IMR-90 (cell line): ENCODE results near the gene JKAMP. TPM values are rescaled to one million over a fixed set of nuclear protein-coding genes. Genes with fewer than 3 reads are reported as not detected.

Source experiments
- ATAC-seq: fragments of 200-7000 bp; cut with Tn5 transposase; 2 replicates; pipeline ENCODE4 v1.9.1; 2020; ENCODE audit warnings: low read depth, mild to moderate bottlenecking, moderate library complexity
- BruUV-seq: library from RNA; stranded (reverse); fragments of 400-500 nt; replicated peaks from 2 replicates; lab custom pipeline; 2021; lab: Mats Ljungman, UMichigan
- CTCF ChIA-PET: fragments of 300-600 bp; formaldehyde crosslinking; extraction: SDS; loops from one replicate; lab custom pipeline; 2021; ENCODE audit warnings: antibody characterized with exemption; lab: Yijun Ruan, JAX
- POLR2A ChIA-PET: fragments of 300-600 bp; sonication (Branson Sonifier 250); formaldehyde crosslinking; loops from one replicate; lab custom pipeline; 2022; ENCODE audit warnings: antibody characterized with exemption; ENCODE audit not compliant: unreplicated experiment; lab: Charles Lee
- DNase-seq: peaks from one replicate; pipeline ENCODE4 v3.0.0; 2013
- H2AFZ ChIP-seq: replicated peaks from 2 replicates; pipeline ENCODE3; 2013; ENCODE audit warnings: low read length, mild to moderate bottlenecking; ENCODE audit not compliant: poor library complexity
- H2AK5ac ChIP-seq: 2 replicates; pipeline ENCODE4 v1.6.1; 2013; ENCODE audit warnings: low read depth, low read length, inconsistent platforms
- H2AK9ac ChIP-seq: replicated peaks from 2 replicates; pipeline ENCODE3; 2013; ENCODE audit warnings: mild to moderate bottlenecking, low read depth, low read length, moderate library complexity; ENCODE audit not compliant: poor library complexity
- H2BK120ac ChIP-seq: 2 replicates; pipeline ENCODE4 v1.6.1; 2013; ENCODE audit warnings: low read depth, low read length, inconsistent platforms
- H2BK15ac ChIP-seq: 3 replicates; pipeline ENCODE4 v1.6.1; 2013; ENCODE audit warnings: low read depth, low read length, inconsistent platforms
- H2BK20ac ChIP-seq: 2 replicates; pipeline ENCODE4 v1.6.1; 2013; ENCODE audit warnings: low read depth, mild to moderate bottlenecking, inconsistent platforms, low read length, moderate library complexity
- H2BK5ac ChIP-seq: 2 replicates; pipeline ENCODE4 v1.6.1; 2013; ENCODE audit warnings: mild to moderate bottlenecking, low read depth, low read length, inconsistent platforms; ENCODE audit not compliant: poor library complexity, severe bottlenecking
- H3K14ac ChIP-seq: replicated peaks from 2 replicates; pipeline ENCODE4 v1.6.1; 2013; ENCODE audit warnings: low read depth, low read length, inconsistent platforms
- H3K18ac ChIP-seq: 2 replicates; pipeline ENCODE4 v1.6.1; 2013; ENCODE audit warnings: low read depth, low read length, control low read depth
- H3K23ac ChIP-seq: 2 replicates; pipeline ENCODE4 v1.6.1; 2013; ENCODE audit warnings: low read depth, low read length, inconsistent platforms
- H3K27ac ChIP-seq: 2 replicates; pipeline ENCODE4 v1.5.1; 2013; ENCODE audit warnings: mild to moderate bottlenecking, control low read depth, low read length; ENCODE audit not compliant: insufficient read depth
- H3K27me3 ChIP-seq: 2 replicates; pipeline ENCODE4 v1.6.1; 2013; ENCODE audit warnings: low read length; ENCODE audit not compliant: control insufficient read depth, insufficient read depth
- H3K36me3 ChIP-seq: 2 replicates; pipeline ENCODE4 v1.6.1; 2013; ENCODE audit warnings: low read length, mixed read lengths; ENCODE audit not compliant: control insufficient read depth, insufficient read depth
- H3K4ac ChIP-seq: 2 replicates; pipeline ENCODE4 v1.6.1; 2013; ENCODE audit warnings: low read depth, low read length, inconsistent platforms
- H3K4me1 ChIP-seq: 2 replicates; pipeline ENCODE4 v1.6.1; 2013; ENCODE audit warnings: low read length, mixed read lengths; ENCODE audit not compliant: control insufficient read depth, insufficient read depth
- H3K4me2 ChIP-seq: 2 replicates; pipeline ENCODE4 v1.6.1; 2013; ENCODE audit warnings: low read depth, mild to moderate bottlenecking, control low read depth, low read length, moderate library complexity
- H3K4me3 ChIP-seq: 2 replicates; pipeline ENCODE4 v1.5.1; 2013; ENCODE audit warnings: low read depth, mild to moderate bottlenecking, control low read depth, low read length, moderate library complexity; ENCODE audit not compliant: insufficient read depth
- H3K56ac ChIP-seq: 2 replicates; pipeline ENCODE4 v1.6.1; 2013; ENCODE audit warnings: low read length, inconsistent platforms; ENCODE audit not compliant: insufficient read depth; ENCODE audit errors: extremely low read depth
- H3K79me1 ChIP-seq, 2 experiments: 2 replicates each; pipeline ENCODE4 v1.6.1; 2013; ENCODE audit warnings: low read length in 2 of 2, inconsistent platforms in 1 of 2, low read depth in 1 of 2
- H3K9ac ChIP-seq: 2 replicates; pipeline ENCODE4 v1.6.1; 2013; ENCODE audit warnings: low read depth, low read length, control low read depth
- H3K9me1 ChIP-seq: 2 replicates; pipeline ENCODE4 v1.6.1; 2013; ENCODE audit warnings: low read length, inconsistent platforms; ENCODE audit not compliant: insufficient read depth
- H3K9me3 ChIP-seq: 2 replicates; pipeline ENCODE4 v1.6.1; 2013; ENCODE audit warnings: low read length; ENCODE audit not compliant: control insufficient read depth, insufficient read depth
- H4K20me1 ChIP-seq: 2 replicates; pipeline ENCODE4 v1.6.1; 2013; ENCODE audit warnings: low read length, inconsistent platforms; ENCODE audit not compliant: insufficient read depth
- H4K5ac ChIP-seq: 2 replicates; pipeline ENCODE4 v1.6.1; 2013; ENCODE audit warnings: mild to moderate bottlenecking, low read depth, low read length, control low read depth
- H4K8ac ChIP-seq, 2 experiments: 2 replicates each; pipeline ENCODE4 v1.6.1; 2013; ENCODE audit warnings: low read depth in 2 of 2, low read length in 2 of 2, control low read depth in 1 of 2, inconsistent platforms in 1 of 2
- H4K91ac ChIP-seq: 2 replicates; pipeline ENCODE4 v1.6.1; 2013; ENCODE audit warnings: low read depth, low read length, inconsistent platforms; ENCODE audit not compliant: insufficient read depth
- BHLHE40 ChIP-seq: fragments of 150-350 bp; IDR thresholded peaks from 2 replicates; pipeline ENCODE4 v1.6.1; 2016; ENCODE audit warnings: mild to moderate bottlenecking, low read depth, low read length
- CEBPB ChIP-seq: IDR thresholded peaks from 2 replicates; pipeline ENCODE4 v1.6.1; 2012; ENCODE audit warnings: low read depth, low read length, improper control_type of control experiment
- MAZ ChIP-seq: IDR thresholded peaks from 2 replicates; pipeline ENCODE4 v1.6.1; 2012; ENCODE audit warnings: low read depth, mild to moderate bottlenecking, low read length, improper control_type of control experiment, moderate library complexity, borderline replicate concordance
- POLR2A ChIP-seq: IDR thresholded peaks from 2 replicates; pipeline ENCODE4 v1.6.1; 2012; ENCODE audit warnings: mild to moderate bottlenecking, low read depth, low read length
- RCOR1 ChIP-seq: IDR thresholded peaks from 2 replicates; pipeline ENCODE4 v1.6.1; 2012; ENCODE audit warnings: mild to moderate bottlenecking, low read length, improper control_type of control experiment; ENCODE audit not compliant: insufficient replicate concordance
- RFX5 ChIP-seq: IDR thresholded peaks from 2 replicates; pipeline ENCODE4 v1.8.0; 2012; ENCODE audit warnings: low read depth, mild to moderate bottlenecking, low read length, moderate library complexity
- SMC3 ChIP-seq: fragments of 150-350 bp; IDR thresholded peaks from 2 replicates; pipeline ENCODE4 v1.6.1; 2016; ENCODE audit warnings: low read depth, mild to moderate bottlenecking, antibody characterized with exemption, low read length, moderate library complexity
- WGBS, 2 experiments: methylation state at CpG; one replicate each; pipeline versions ENCODE4 v1.1.5 to v1.1.7; 2013; ENCODE audit warnings: missing lambda C conversion rate in 2 of 2; ENCODE audit not compliant: insufficient read length in 1 of 2; ENCODE audit errors: extremely low coverage in 2 of 2; 5-methylcytosine and 5-hydroxymethylcytosine counted together
- dilution Hi-C: fragments of 300-500 bp; cut with HindIII; formaldehyde crosslinking; loops from one replicate; pipeline ENCODE4 v1.14.3; 2018; ENCODE audit warnings: low sequenced_read_pairs; ENCODE audit not compliant: unreplicated experiment
- in situ Hi-C: fragments of 300-500 bp; cut with MboI; formaldehyde crosslinking; loops from 3 replicates; pipeline ENCODE4 v1.14.3; 2019; ENCODE audit warnings: low sequenced_read_pairs, inconsistent platforms, mixed read lengths
- intact Hi-C: fragments of 100-400 bp; cut with micrococcal nuclease; formaldehyde crosslinking; loops from 2 replicates; pipeline ENCODE4 v1.10.0; 2022
- polyA plus RNA-seq, 3 experiments: library from polyadenylated mRNA; depleted of rRNA; stranded (reverse); fragments of >200 nt; gene quantifications; 2 replicates each; pipeline ENCODE4 v1.2.3, GENCODE V29; 2012; ENCODE audit warnings: low replicate concordance in 1 of 3
- total RNA-seq: library from RNA; depleted of rRNA; stranded (reverse); fragments of >200 nt; gene quantifications from 2 replicates; pipeline ENCODE4 v1.2.3, GENCODE V29; 2012
- TF ChIP-seq, protein P1 (sequence below): fragments of 150-350 bp; IDR thresholded peaks from 2 replicates; pipeline ENCODE4 v1.6.1; 2016; ENCODE audit warnings: low read depth, mild to moderate bottlenecking, low read length, moderate library complexity, borderline replicate concordance
- TF ChIP-seq, protein P2 (sequence below): conservative IDR thresholded peaks from 2 replicates; pipeline ENCODE4 v1.5.1; 2012; ENCODE audit warnings: mild to moderate bottlenecking, low read depth, low read length, improper control_type of control experiment

The JKAMP gene
- total and polyA plus RNA-seq, 2 of the 4 experiments (the other 2 are of a cell fraction): 62.2 to 101 TPM

GRCh38 chr14:59510001-59510400 lies 25.7 kb downstream of the JKAMP start:
- Histone ChIP-seq H2BK20ac (no peak overlapping the region), H3K4ac (no peak overlapping the region), H4K5ac (no peak overlapping the region), H3K27me3 (no peaks in the 10 kb centered on the region), H3K4me1 (no peaks in the 10 kb centered on the region), H3K4me3 (no peak overlapping the region), H3K9ac (no peak overlapping the region), H3K14ac (no peak overlapping the region), H2AK9ac (no peak overlapping the region), H3K4me2 (no peak overlapping the region), H3K27ac (no peak overlapping the region), H2BK15ac (no peak overlapping the region), H3K23ac (no peak overlapping the region), H3K79me1 (no peaks in the 10 kb centered on the region), H4K8ac (no peak overlapping the region), H4K91ac (no peak overlapping the region), H3K18ac (no peak overlapping the region), H2BK120ac (no peak overlapping the region), H3K56ac (no peak overlapping the region), H3K36me3 (no peaks in the 10 kb centered on the region), H2BK5ac (no peak overlapping the region), H2AK5ac (no peak overlapping the region), H3K9me1 (0 out of 2 replicates have a peak, but pooled peaks cover 2% of the 10 kb centered on the region), H2AFZ (no peak overlapping the region), H4K20me1 (no peaks in the 10 kb centered on the region), H3K9me3 (no peaks in the 10 kb centered on the region)
- DNase-seq (peak; percentile 34), ATAC-seq (no peak)
- dilution Hi-C loops (no loop called here), intact Hi-C loops (no loop called here), in situ Hi-C loops (no loop called here)
- TF ChIP-seq, protein P1, sequence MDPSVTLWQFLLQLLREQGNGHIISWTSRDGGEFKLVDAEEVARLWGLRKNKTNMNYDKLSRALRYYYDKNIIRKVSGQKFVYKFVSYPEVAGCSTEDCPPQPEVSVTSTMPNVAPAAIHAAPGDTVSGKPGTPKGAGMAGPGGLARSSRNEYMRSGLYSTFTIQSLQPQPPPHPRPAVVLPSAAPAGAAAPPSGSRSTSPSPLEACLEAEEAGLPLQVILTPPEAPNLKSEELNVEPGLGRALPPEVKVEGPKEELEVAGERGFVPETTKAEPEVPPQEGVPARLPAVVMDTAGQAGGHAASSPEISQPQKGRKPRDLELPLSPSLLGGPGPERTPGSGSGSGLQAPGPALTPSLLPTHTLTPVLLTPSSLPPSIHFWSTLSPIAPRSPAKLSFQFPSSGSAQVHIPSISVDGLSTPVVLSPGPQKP: no peak
- TF ChIP-seq RFX5 (no peak), SMC3 (no peak), RCOR1 (no peak), BHLHE40 (no peak), CEBPB (no peak), POLR2A (no peak), MAZ (no peak)
- TF ChIP-seq, protein P2, sequence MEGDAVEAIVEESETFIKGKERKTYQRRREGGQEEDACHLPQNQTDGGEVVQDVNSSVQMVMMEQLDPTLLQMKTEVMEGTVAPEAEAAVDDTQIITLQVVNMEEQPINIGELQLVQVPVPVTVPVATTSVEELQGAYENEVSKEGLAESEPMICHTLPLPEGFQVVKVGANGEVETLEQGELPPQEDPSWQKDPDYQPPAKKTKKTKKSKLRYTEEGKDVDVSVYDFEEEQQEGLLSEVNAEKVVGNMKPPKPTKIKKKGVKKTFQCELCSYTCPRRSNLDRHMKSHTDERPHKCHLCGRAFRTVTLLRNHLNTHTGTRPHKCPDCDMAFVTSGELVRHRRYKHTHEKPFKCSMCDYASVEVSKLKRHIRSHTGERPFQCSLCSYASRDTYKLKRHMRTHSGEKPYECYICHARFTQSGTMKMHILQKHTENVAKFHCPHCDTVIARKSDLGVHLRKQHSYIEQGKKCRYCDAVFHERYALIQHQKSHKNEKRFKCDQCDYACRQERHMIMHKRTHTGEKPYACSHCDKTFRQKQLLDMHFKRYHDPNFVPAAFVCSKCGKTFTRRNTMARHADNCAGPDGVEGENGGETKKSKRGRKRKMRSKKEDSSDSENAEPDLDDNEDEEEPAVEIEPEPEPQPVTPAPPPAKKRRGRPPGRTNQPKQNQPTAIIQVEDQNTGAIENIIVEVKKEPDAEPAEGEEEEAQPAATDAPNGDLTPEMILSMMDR: no peak
- BruUV-seq: no TSS peak
- no CpG with 5 or more reads among the region's 2 CpGs for WGBS, 2 experiments
- CTCF ChIA-PET: interaction anchor here (0.6 to 1.3 kb wide), 3 partner anchors 12 to 60 kb away, joined by 3 to 4 read pairs (median 3); partner anchors contain the start of genes JKAMP and L3HYPDH
- POLR2A ChIA-PET: no interaction called here
